Neural cell (in vitro differentiated cells): ENCODE data around the gene ANKS1B. TPM values are rescaled to one million over a fixed set of nuclear protein-coding genes. Genes with fewer than 3 reads are reported as not detected.

Experiments
- H2AFZ ChIP-seq: fragments of 200-600, 300-800 bp; sonication (generic), shearing (Covaris generic); 2 replicates; pipeline ENCODE4 v1.6.0; 2014; ENCODE audit warnings: low read depth, mild to moderate bottlenecking, antibody characterized with exemption, low read length, moderate library complexity
- H3F3A ChIP-seq: fragments of 200-600 bp; shearing (Covaris generic); 2 replicates; pipeline ENCODE4 v1.6.1; 2016; ENCODE audit warnings: mild to moderate bottlenecking, moderate library complexity, mixed read lengths, antibody characterized with exemption, low read length; ENCODE audit not compliant: insufficient read depth, poor library complexity, severe bottlenecking
- H3K27ac ChIP-seq: fragments of 200-600, 300-800 bp; sonication (generic), shearing (Covaris generic); 2 replicates; pipeline ENCODE4 v1.5.1; 2014; ENCODE audit warnings: mild to moderate bottlenecking, low read length, moderate library complexity
- H3K27me3 ChIP-seq: fragments of 300-800, 200-600 bp; sonication (generic), shearing (Covaris generic); 2 replicates; pipeline ENCODE4 v1.6.0; 2014; ENCODE audit warnings: mild to moderate bottlenecking, low read depth, low read length, moderate library complexity; ENCODE audit not compliant: insufficient read depth
- H3K36me3 ChIP-seq: fragments of 300-800, 200-600 bp; sonication (generic), shearing (Covaris generic); 2 replicates; pipeline ENCODE4 v1.5.1; 2014; ENCODE audit warnings: mild to moderate bottlenecking, antibody characterized with exemption, low read length, moderate library complexity; ENCODE audit not compliant: insufficient read depth
- H3K4me2 ChIP-seq: fragments of 300-800, 200-600 bp; sonication (generic), shearing (Covaris generic); 2 replicates; pipeline ENCODE4 v1.6.0; 2014; ENCODE audit warnings: mild to moderate bottlenecking, low read length
- H3K4me3 ChIP-seq: fragments of 300-800, 200-600 bp; sonication (generic), shearing (Covaris generic); 2 replicates; pipeline ENCODE4 v1.5.1; 2014; ENCODE audit warnings: mild to moderate bottlenecking, low read length, moderate library complexity
- H3K79me2 ChIP-seq: fragments of 200-600 bp; shearing (Covaris generic); replicated peaks from 2 replicates; pipeline ENCODE4 v1.6.0; 2014; ENCODE audit warnings: mild to moderate bottlenecking, low read length, moderate library complexity; ENCODE audit not compliant: insufficient read depth
- H3K9ac ChIP-seq: fragments of 300-800, 200-600 bp; sonication (generic), shearing (Covaris generic); 2 replicates; pipeline ENCODE4 v1.6.1; 2016; ENCODE audit warnings: mild to moderate bottlenecking, low read length, mixed read lengths
- H3K9me2 ChIP-seq: fragments of 200-600 bp; shearing (Covaris generic); 2 replicates; pipeline ENCODE4 v1.6.1; 2016; ENCODE audit warnings: mild to moderate bottlenecking, low read length, mixed read lengths; ENCODE audit not compliant: insufficient read depth
- H3K9me3 ChIP-seq: fragments of 200-600, 300-800 bp; sonication (generic), shearing (Covaris generic); 2 replicates; pipeline ENCODE4 v1.6.1; 2016; ENCODE audit warnings: mild to moderate bottlenecking, mixed run types, low read length, moderate library complexity, mixed read lengths
- H4K20me1 ChIP-seq: fragments of 200-600 bp; shearing (Covaris generic); 2 replicates; pipeline ENCODE4 v1.6.1; 2016; ENCODE audit warnings: mild to moderate bottlenecking, mixed run types; ENCODE audit not compliant: insufficient read depth
- EP300 ChIP-seq: fragments of 450-650 bp; conservative IDR thresholded peaks from 2 replicates; pipeline ENCODE4 v1.6.1; 2014; ENCODE audit warnings: antibody characterized with exemption, mild to moderate bottlenecking, moderate library complexity; ENCODE audit not compliant: poor library complexity, severe bottlenecking
- EZH2 ChIP-seq: fragments of 200-600, 300-800 bp; shearing (Covaris generic), sonication (generic); IDR thresholded peaks from 2 replicates; pipeline ENCODE4 v1.6.1; 2014; ENCODE audit warnings: antibody characterized with exemption, low read length, borderline replicate concordance, mild to moderate bottlenecking; ENCODE audit not compliant: insufficient read depth, poor library complexity, severe bottlenecking
- POLR2AphosphoS5 ChIP-seq: IDR thresholded peaks from 2 replicates; pipeline ENCODE4 v1.6.1; 2012
- RAD21 ChIP-seq: fragments of 450-650 bp; conservative IDR thresholded peaks from 2 replicates; pipeline ENCODE4 v1.6.1; 2014; ENCODE audit warnings: antibody characterized with exemption, mild to moderate bottlenecking, moderate library complexity
- SMC3 ChIP-seq: fragments of 450-650 bp; conservative IDR thresholded peaks from 2 replicates; pipeline ENCODE4 v1.6.1; 2014; ENCODE audit warnings: antibody characterized with exemption, mild to moderate bottlenecking, moderate library complexity; ENCODE audit not compliant: poor library complexity
- TAF1 ChIP-seq: IDR thresholded peaks from 2 replicates; pipeline ENCODE4 v1.6.1; 2012; ENCODE audit warnings: low read depth
- polyA plus RNA-seq: library from polyadenylated mRNA; depleted of rRNA; stranded (reverse); fragments of >200 nt; gene quantifications from 2 replicates; pipeline ENCODE4 v1.2.3, GENCODE V29; 2014
- TF ChIP-seq, protein P1 (sequence below): IDR thresholded peaks from 2 replicates; pipeline ENCODE4 v1.6.1; 2012; ENCODE audit warnings: borderline replicate concordance

ANKS1B gene
- polyA plus RNA-seq, 1 donor from 2014 or later = 65.6 TPM

DNA sequence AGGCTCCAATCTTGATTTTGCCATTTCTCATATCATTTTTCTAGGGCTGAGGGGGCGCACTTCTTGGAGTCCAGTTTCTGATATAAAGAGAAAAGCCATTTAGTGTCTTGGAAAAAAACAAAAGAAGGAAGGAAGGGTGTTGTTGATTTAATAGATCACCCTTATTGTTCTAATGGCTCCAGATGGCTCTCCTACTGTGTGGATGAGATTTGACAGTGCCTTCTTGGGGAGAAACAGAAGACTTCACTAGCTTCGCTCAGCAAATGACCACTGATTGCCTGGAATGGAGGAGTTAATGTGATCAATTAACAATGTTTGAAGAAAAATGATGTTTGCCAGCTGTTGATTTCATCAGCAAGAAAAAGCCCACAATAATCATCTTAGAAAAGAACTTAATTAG, 1123.5 kb downstream of the ANKS1B start:
- no peak overlapping the region for H3K4me2 ChIP-seq
- no peak overlapping the region for H3K9ac ChIP-seq
- H3K36me3 ChIP-seq = no peaks in the 10 kb centered on the region
- no peaks in the 10 kb centered on the region for H3F3A ChIP-seq
- no peaks in the 10 kb centered on the region for H3K27me3 ChIP-seq
- H3K79me2 ChIP-seq = no peaks in the 10 kb centered on the region
- H4K20me1 ChIP-seq = no peaks in the 10 kb centered on the region
- H3K9me3 ChIP-seq = no peaks in the 10 kb centered on the region
- H3K27ac ChIP-seq = no peak overlapping the region
- H3K4me3 ChIP-seq = no peak overlapping the region
- TF ChIP-seq EP300 = no peak
- TF ChIP-seq, protein P1, sequence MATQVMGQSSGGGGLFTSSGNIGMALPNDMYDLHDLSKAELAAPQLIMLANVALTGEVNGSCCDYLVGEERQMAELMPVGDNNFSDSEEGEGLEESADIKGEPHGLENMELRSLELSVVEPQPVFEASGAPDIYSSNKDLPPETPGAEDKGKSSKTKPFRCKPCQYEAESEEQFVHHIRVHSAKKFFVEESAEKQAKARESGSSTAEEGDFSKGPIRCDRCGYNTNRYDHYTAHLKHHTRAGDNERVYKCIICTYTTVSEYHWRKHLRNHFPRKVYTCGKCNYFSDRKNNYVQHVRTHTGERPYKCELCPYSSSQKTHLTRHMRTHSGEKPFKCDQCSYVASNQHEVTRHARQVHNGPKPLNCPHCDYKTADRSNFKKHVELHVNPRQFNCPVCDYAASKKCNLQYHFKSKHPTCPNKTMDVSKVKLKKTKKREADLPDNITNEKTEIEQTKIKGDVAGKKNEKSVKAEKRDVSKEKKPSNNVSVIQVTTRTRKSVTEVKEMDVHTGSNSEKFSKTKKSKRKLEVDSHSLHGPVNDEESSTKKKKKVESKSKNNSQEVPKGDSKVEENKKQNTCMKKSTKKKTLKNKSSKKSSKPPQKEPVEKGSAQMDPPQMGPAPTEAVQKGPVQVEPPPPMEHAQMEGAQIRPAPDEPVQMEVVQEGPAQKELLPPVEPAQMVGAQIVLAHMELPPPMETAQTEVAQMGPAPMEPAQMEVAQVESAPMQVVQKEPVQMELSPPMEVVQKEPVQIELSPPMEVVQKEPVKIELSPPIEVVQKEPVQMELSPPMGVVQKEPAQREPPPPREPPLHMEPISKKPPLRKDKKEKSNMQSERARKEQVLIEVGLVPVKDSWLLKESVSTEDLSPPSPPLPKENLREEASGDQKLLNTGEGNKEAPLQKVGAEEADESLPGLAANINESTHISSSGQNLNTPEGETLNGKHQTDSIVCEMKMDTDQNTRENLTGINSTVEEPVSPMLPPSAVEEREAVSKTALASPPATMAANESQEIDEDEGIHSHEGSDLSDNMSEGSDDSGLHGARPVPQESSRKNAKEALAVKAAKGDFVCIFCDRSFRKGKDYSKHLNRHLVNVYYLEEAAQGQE = no peak
- no peak for TF ChIP-seq POLR2AphosphoS5
- TF ChIP-seq EZH2 = no peak
- no peak for TF ChIP-seq SMC3
- no peak for TF ChIP-seq TAF1
- TF ChIP-seq RAD21 = no peak
- H3K9me2 ChIP-seq = no peaks in the 10 kb centered on the region
- no peak overlapping the region for H2AFZ ChIP-seq

DNA sequence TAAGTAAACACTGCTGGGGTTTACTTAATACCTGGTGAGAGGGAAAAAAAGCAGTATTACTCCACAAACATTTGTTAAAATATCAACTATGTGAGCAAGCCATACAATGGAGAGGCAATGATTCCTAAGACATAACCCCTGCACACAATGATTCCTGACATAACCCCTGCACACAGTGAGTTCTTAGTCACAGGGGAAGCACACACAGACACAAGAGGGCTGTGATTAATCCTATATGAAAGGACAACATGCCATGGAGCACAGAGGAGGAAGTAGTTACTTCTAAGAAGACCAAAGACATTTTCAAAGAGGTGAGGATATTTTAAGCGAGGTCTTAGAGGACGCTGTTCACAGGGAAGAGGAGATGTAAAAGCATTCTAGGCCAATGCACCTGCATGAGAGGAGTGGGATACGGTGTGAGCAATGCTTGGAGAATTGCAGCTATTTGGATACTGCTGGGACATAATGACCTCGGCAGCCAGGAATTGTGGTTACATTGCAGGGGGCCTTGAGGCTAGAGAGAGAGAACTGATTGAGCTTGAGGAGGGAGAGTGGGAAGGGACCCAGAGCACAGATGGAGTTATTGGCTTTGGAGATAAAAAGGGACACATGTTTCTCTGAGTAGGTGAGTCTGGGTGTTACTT, 1127.7 kb downstream of the ANKS1B start:
- TF ChIP-seq RAD21 = no peak
- TF ChIP-seq, protein P1 = peak; percentile 58
- Histone ChIP-seq H3K27ac (no peak overlapping the region), H4K20me1 (no peaks in the 10 kb centered on the region), H3K9me3 (no peaks in the 10 kb centered on the region), H3K4me2 (no peak overlapping the region), H3K36me3 (no peaks in the 10 kb centered on the region), H3K4me3 (no peak overlapping the region), H3K9ac (no peak overlapping the region), H3F3A (no peaks in the 10 kb centered on the region), H2AFZ (no peak overlapping the region), H3K9me2 (no peaks in the 10 kb centered on the region), H3K79me2 (no peaks in the 10 kb centered on the region), H3K27me3 (no peaks in the 10 kb centered on the region)
